ENCODE measurements around the gene GDNF. TPM values are rescaled to one million over a fixed set of nuclear protein-coding genes. Genes with fewer than 3 reads are reported as not detected.

The GDNF gene
- polyA plus RNA-seq, 3 donors = not detected

DNA sequence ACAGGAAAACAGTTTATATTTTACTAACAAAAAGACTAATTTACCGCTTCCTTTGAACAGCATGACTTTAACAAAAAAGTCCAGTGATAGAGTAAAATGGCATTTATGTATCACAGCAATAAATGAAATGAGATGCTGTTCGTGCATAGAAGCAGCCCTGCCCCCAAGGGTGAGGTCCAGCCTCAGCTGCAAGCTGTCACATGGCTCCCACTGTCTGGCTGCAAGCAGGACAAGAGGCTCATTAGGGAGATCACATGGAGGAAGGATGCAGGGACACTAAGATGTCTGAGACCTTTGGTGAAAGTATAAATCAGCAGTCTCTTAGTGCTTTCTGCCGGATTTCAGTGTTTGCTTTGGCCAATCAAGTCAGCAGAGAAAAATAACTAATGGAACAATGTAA lies 23.0 kb downstream of the GDNF start:
- 86% methylated on average over 1 of the region's 3 CpGs for WGBS (ENCODE audit: insufficient coverage)
- intact Hi-C loops (cut with micrococcal nuclease) = no loop called here
- no peaks in the 10 kb centered on the region for H3K4me1 Mint-ChIP-seq
- TF ChIP-seq, protein P1, sequence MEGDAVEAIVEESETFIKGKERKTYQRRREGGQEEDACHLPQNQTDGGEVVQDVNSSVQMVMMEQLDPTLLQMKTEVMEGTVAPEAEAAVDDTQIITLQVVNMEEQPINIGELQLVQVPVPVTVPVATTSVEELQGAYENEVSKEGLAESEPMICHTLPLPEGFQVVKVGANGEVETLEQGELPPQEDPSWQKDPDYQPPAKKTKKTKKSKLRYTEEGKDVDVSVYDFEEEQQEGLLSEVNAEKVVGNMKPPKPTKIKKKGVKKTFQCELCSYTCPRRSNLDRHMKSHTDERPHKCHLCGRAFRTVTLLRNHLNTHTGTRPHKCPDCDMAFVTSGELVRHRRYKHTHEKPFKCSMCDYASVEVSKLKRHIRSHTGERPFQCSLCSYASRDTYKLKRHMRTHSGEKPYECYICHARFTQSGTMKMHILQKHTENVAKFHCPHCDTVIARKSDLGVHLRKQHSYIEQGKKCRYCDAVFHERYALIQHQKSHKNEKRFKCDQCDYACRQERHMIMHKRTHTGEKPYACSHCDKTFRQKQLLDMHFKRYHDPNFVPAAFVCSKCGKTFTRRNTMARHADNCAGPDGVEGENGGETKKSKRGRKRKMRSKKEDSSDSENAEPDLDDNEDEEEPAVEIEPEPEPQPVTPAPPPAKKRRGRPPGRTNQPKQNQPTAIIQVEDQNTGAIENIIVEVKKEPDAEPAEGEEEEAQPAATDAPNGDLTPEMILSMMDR (IDR thresholded peaks at IDR 0.05) = no peak
- H3K4me2 ChIP-seq (replicated peaks; ENCODE audit: extremely low read depth, low read length, poor library complexity, severe bottlenecking) = no peak overlapping the region
- no peak overlapping the region for H3K9ac ChIP-seq (ENCODE audit: insufficient read depth, low read length, poor library complexity, severe bottlenecking)
- H3K36me3 ChIP-seq (replicated peaks in 1 of 2; ENCODE audit: control insufficient read depth in 1 of 2, insufficient read depth in 2 of 2, low read length in 2 of 2) = no peaks in the 10 kb centered on the region
- H3K27me3 Mint-ChIP-seq (ENCODE audit: low read depth in 3 of 3) = peaks cover 4 to 5% (median 5%) of the 10 kb centered on the region in 3 donors
- no peak overlapping the region for H3K27ac ChIP-seq (ENCODE audit: low read depth in 1 of 2, low read length in 2 of 2)
- no peak overlapping the region for H3K4me3 Mint-ChIP-seq
- H3K4me3 ChIP-seq (replicated peaks in 1 of 3; ENCODE audit: low read depth in 2 of 3, low read length in 3 of 3) = no peak overlapping the region
- no peak overlapping the region for H2AFZ ChIP-seq (ENCODE audit: insufficient read depth, low read depth, low read length, poor library complexity, severe bottlenecking)
- H3K4me1 ChIP-seq (ENCODE audit: control insufficient read depth in 1 of 2, insufficient read depth in 2 of 2, low read length in 2 of 2) = no peaks in the 10 kb centered on the region
- H3K27me3 ChIP-seq (ENCODE audit: control insufficient read depth in 2 of 2, insufficient read depth in 2 of 2, low read length in 2 of 2) = no peaks in the 10 kb centered on the region
- no peaks in the 10 kb centered on the region for H3K36me3 Mint-ChIP-seq
- H3K79me2 ChIP-seq (ENCODE audit: insufficient read depth, low read length) = no peaks in the 10 kb centered on the region
- DNase-seq = no peak
- no peak overlapping the region for H3K27ac Mint-ChIP-seq
- H3K9me3 Mint-ChIP-seq = peaks cover 0 to 7% (median 2%) of the 10 kb centered on the region in 7 donors
- no peaks in the 10 kb centered on the region for H3K9me3 ChIP-seq (replicated peaks in 1 of 2; ENCODE audit: control insufficient read depth in 1 of 2, insufficient read depth in 1 of 2, low read length in 2 of 2)
- no peaks in the 10 kb centered on the region for H4K20me1 ChIP-seq (ENCODE audit: insufficient read depth, low read length)

DNA sequence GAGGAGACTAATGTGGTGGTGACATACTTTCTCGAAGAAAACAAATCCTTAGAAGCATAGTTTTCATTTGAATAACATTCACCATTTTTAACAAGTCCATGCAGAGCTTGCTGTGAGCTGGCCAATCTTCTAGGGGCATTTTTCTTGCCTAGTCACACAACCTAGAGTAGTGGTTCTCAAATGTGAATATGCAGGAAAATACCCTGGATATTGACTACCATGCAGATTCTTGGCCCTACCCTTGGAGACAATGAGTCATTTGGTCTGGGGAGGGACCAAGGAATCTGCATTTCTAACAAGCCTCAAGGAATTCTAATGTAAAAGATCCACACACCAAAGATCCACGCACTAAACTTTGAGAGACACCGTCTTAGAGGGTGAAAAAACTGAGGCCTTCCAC lies 23.5 kb downstream of the GDNF start:
- H3K4me3 Mint-ChIP-seq = no peak overlapping the region
- no CpG with 5 or more reads among the region's 3 CpGs for WGBS (ENCODE audit: insufficient coverage)
- intact Hi-C loops (cut with micrococcal nuclease) = no loop called here
- no peak overlapping the region for H3K9ac ChIP-seq (ENCODE audit: insufficient read depth, low read length, poor library complexity, severe bottlenecking)
- H3K36me3 Mint-ChIP-seq = no peaks in the 10 kb centered on the region
- H3K27me3 ChIP-seq (ENCODE audit: control insufficient read depth in 2 of 2, insufficient read depth in 2 of 2, low read length in 2 of 2) = no peaks in the 10 kb centered on the region
- DNase-seq = no peak
- H4K20me1 ChIP-seq (ENCODE audit: insufficient read depth, low read length) = no peaks in the 10 kb centered on the region
- peaks cover 4 to 5% (median 5%) of the 10 kb centered on the region in 3 donors for H3K27me3 Mint-ChIP-seq (ENCODE audit: low read depth in 3 of 3)
- peaks cover 0 to 7% (median 2%) of the 10 kb centered on the region in 7 donors for H3K9me3 Mint-ChIP-seq
- H3K4me2 ChIP-seq (replicated peaks; ENCODE audit: extremely low read depth, low read length, poor library complexity, severe bottlenecking) = no peak overlapping the region
- no peak overlapping the region for H3K27ac ChIP-seq (ENCODE audit: low read depth in 1 of 2, low read length in 2 of 2)
- TF ChIP-seq, protein P1 (IDR thresholded peaks at IDR 0.05) = no peak
- H3K4me1 ChIP-seq (ENCODE audit: control insufficient read depth in 1 of 2, insufficient read depth in 2 of 2, low read length in 2 of 2) = no peaks in the 10 kb centered on the region
- H3K27ac Mint-ChIP-seq = no peak overlapping the region
- H3K9me3 ChIP-seq (replicated peaks in 1 of 2; ENCODE audit: control insufficient read depth in 1 of 2, insufficient read depth in 1 of 2, low read length in 2 of 2) = no peaks in the 10 kb centered on the region
- H3K4me3 ChIP-seq (replicated peaks in 1 of 3; ENCODE audit: low read depth in 2 of 3, low read length in 3 of 3) = no peak overlapping the region
- no peak overlapping the region for H2AFZ ChIP-seq (ENCODE audit: insufficient read depth, low read depth, low read length, poor library complexity, severe bottlenecking)
- no peaks in the 10 kb centered on the region for H3K79me2 ChIP-seq (ENCODE audit: insufficient read depth, low read length)
- no peaks in the 10 kb centered on the region for H3K4me1 Mint-ChIP-seq
- H3K36me3 ChIP-seq (replicated peaks in 1 of 2; ENCODE audit: control insufficient read depth in 1 of 2, insufficient read depth in 2 of 2, low read length in 2 of 2) = no peaks in the 10 kb centered on the region
